Stimulated activated CD4-positive, alpha-beta T cell treated with anti-CD3 and anti-CD28 coated beads, Interleukin-2, amount 100 ng/mL, for 4 hours (primary cell): ENCODE results near the gene MEIS2.

Source experiments
- DNase-seq: peaks from one replicate; pipeline ENCODE4 v3.0.0-alpha.2; 2020; ENCODE audit warnings: low read depth

Gene MEIS2

GRCh38 chr15:37075777-37076176, 24.6 kb downstream of the MEIS2 start:
- DNase-seq = no peak

GRCh38 chr15:37072181-37072580, 28.2 kb downstream of the MEIS2 start:
- DNase-seq = no peak

GRCh38 chr15:37071134-37071533, 29.2 kb downstream of the MEIS2 start:
- no peak for DNase-seq

- DNase-seq = no peak
These were observed 29.7 kb downstream of the MEIS2 start for GRCh38 chr15:37070686-37071085.

- no peak for DNase-seq
These were observed 38.4 kb downstream of the MEIS2 start for GRCh38 chr15:37061996-37062395.

GRCh38 chr15:37059086-37059485, 41.3 kb downstream of the MEIS2 start:
- DNase-seq = no peak

GRCh38 chr15:37058316-37058985, 41.9 kb downstream of the MEIS2 start:
- DNase-seq = no peak

GRCh38 chr15:37057831-37058230, 42.5 kb downstream of the MEIS2 start:
- DNase-seq = no peak

- no peak for DNase-seq
These were observed 43.1 kb downstream of the MEIS2 start for GRCh38 chr15:37057256-37057655.

GRCh38 chr15:37056177-37057121, 43.9 kb downstream of the MEIS2 start:
- no peak for DNase-seq

GRCh38 chr15:37055481-37055880, 44.9 kb downstream of the MEIS2 start:
- DNase-seq = no peak

- no peak for DNase-seq
These were observed 46.0 kb downstream of the MEIS2 start for GRCh38 chr15:37054336-37054735.

- no peak for DNase-seq
These were observed 47.2 kb downstream of the MEIS2 start for GRCh38 chr15:37053166-37053565.

GRCh38 chr15:37050345-37050744, 50.0 kb downstream of the MEIS2 start:
- no peak for DNase-seq

- DNase-seq = no peak
These were observed 53.3 kb downstream of the MEIS2 start for GRCh38 chr15:37046876-37047614.

GRCh38 chr15:37045859-37046740, 54.2 kb downstream of the MEIS2 start:
- DNase-seq = no peak

GRCh38 chr15:37044915-37045648, 55.3 kb downstream of the MEIS2 start:
- DNase-seq = no peak

- DNase-seq = no peak
These were observed 58.5 kb downstream of the MEIS2 start for GRCh38 chr15:37041836-37042235.

GRCh38 chr15:37041042-37041441, 59.3 kb downstream of the MEIS2 start:
- no peak for DNase-seq

- no peak for DNase-seq
These were observed 60.1 kb downstream of the MEIS2 start for GRCh38 chr15:37040072-37040742.
